Chondrocyte (in vitro differentiated cells): ENCODE data around the gene ZCCHC7. TPM values are rescaled to one million over a fixed set of nuclear protein-coding genes. Genes with fewer than 3 reads are reported as not detected.

Experiments
- DNase-seq: peaks from one replicate; pipeline ENCODE4 v3.0.0; 2021; ENCODE audit warnings: mixed read lengths, low spot score
- H3K27ac Mint-ChIP-seq: one replicate; pipeline ENCODE4 v1.8.0; 2021; ENCODE audit warnings: mild to moderate bottlenecking, moderate library complexity, mixed read lengths; ENCODE audit not compliant: unreplicated experiment
- H3K27me3 Mint-ChIP-seq: 2 replicates; pipeline ENCODE4 v1.8.0; 2021; ENCODE audit warnings: low read depth, mixed read lengths
- H3K36me3 Mint-ChIP-seq: 2 replicates; pipeline ENCODE4 v1.8.0; 2021; ENCODE audit warnings: low read depth, mixed read lengths
- H3K4me1 Mint-ChIP-seq: 2 replicates; pipeline ENCODE4 v1.8.0; 2021; ENCODE audit warnings: low read depth, mild to moderate bottlenecking, mixed read lengths
- H3K4me3 Mint-ChIP-seq: one replicate; pipeline ENCODE4 v1.8.0; 2021; ENCODE audit warnings: mild to moderate bottlenecking, moderate library complexity, mixed read lengths; ENCODE audit not compliant: unreplicated experiment
- H3K9me3 Mint-ChIP-seq: 2 replicates; pipeline ENCODE4 v1.8.0; 2021; ENCODE audit warnings: low read depth, mixed read lengths
- total RNA-seq: library from RNA; stranded (reverse); gene quantifications from 3 replicates; pipeline ENCODE4 v1.2.1, GENCODE V29; 2021
- TF ChIP-seq, protein P1 (sequence below): fragments of 200-600 bp; sonication (generic); IDR thresholded peaks from 2 replicates; pipeline ENCODE4 v1.5.0; 2021; ENCODE audit warnings: antibody characterized with exemption, mild to moderate bottlenecking, moderate library complexity

The ZCCHC7 gene
- total RNA-seq, 1 donor from 2014 or later: 22.5 TPM

DNA sequence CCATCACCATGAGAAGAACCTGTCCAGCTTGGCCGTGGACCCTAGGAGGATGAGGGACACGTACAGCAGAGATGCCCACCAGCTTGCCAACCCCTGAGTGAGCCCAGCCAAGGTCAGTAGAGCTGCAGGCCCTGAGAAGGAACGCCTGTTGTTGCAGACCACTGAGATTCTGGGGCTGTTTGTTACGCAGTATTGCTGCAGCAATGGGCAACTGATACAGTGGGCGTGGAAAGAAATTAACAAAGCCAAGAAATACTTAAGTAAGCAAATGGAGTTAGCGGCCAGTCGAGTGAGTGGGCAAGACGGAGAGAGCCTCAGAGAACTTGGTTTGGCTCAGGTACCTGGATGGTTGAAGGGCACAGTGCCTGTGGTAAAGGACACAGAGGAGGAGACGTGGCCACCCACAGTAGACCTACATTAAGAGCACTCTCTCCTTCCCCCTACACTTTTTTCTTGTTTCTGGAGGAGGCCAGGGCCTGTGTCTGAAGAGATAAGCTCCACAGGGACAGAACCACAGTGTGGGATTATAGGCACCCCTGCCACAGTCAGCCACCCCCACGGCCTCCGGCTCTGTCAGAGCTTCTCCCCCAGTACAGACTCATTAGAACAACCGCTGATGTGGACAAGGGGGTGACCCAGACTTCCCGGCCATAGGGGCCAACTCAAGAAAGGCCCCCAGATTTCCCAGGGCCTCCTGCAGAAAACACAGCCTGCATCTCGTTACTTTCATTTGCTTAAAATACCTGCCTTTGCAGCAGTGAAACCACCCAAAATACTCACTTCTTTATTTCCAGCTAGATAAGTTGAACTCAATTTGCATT is 262.0 kb downstream of the ZCCHC7 start:
- no peak for DNase-seq
- Mint-ChIP-seq H3K9me3 (peaks cover 5% of the 10 kb centered on the region), H3K4me1 (no peaks in the 10 kb centered on the region), H3K27me3 (peaks cover 7% of the 10 kb centered on the region), H3K4me3 (no peak overlapping the region), H3K36me3 (peaks cover 4% of the 10 kb centered on the region), H3K27ac (no peak overlapping the region)
- TF ChIP-seq, protein P1, sequence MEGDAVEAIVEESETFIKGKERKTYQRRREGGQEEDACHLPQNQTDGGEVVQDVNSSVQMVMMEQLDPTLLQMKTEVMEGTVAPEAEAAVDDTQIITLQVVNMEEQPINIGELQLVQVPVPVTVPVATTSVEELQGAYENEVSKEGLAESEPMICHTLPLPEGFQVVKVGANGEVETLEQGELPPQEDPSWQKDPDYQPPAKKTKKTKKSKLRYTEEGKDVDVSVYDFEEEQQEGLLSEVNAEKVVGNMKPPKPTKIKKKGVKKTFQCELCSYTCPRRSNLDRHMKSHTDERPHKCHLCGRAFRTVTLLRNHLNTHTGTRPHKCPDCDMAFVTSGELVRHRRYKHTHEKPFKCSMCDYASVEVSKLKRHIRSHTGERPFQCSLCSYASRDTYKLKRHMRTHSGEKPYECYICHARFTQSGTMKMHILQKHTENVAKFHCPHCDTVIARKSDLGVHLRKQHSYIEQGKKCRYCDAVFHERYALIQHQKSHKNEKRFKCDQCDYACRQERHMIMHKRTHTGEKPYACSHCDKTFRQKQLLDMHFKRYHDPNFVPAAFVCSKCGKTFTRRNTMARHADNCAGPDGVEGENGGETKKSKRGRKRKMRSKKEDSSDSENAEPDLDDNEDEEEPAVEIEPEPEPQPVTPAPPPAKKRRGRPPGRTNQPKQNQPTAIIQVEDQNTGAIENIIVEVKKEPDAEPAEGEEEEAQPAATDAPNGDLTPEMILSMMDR: no peak

DNA sequence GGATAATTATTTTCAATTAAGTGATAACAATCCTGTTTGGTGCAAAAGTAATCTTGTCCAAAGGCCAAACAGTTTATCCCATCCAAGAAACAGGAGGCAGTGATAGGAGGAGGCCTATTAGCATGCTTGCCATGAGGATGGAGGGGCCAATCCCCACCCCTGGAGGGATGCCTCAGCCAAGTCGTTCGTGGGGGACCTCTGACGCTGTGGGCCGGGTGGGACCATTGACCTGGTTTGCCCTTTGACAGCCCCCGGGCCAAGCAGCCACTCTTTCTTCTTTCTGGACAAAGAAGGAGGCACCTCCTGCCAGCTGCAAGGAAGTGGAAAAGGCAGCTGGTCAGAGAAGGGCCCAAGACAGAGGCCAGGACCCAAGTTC is 262.6 kb downstream of the ZCCHC7 start:
- TF ChIP-seq, protein P1: no peak
- Mint-ChIP-seq H3K4me3 (no peak overlapping the region), H3K27me3 (peaks cover 5% of the 10 kb centered on the region), H3K4me1 (no peaks in the 10 kb centered on the region), H3K36me3 (peaks cover 4% of the 10 kb centered on the region), H3K27ac (no peak overlapping the region), H3K9me3 (peaks cover 5% of the 10 kb centered on the region)
- no peak for DNase-seq

DNA sequence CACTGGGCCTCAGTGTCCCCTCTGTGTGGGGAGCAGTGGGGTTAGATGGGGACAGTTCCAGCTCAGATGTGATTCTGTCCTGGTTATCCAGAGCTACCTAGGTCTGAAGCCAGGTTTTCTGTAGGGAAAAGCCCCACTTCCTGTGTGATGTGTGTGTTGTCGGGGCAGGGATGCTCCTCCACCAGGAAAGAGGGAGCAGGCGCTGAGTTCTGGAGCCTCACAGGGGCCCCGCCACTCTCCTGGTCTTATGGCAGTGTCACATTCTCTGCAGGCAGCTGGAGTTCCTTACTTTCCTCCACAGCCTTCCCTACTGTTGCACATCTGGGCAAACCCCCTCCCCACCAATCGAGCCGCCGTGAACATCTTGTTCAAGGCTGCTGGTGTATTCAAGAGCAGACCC is 263.0 kb downstream of the ZCCHC7 start:
- peaks cover 5% of the 10 kb centered on the region for H3K9me3 Mint-ChIP-seq
- TF ChIP-seq, protein P1: no peak
- DNase-seq: no peak
- no peak overlapping the region for H3K4me3 Mint-ChIP-seq
- peaks cover 4% of the 10 kb centered on the region for H3K36me3 Mint-ChIP-seq
- H3K4me1 Mint-ChIP-seq: no peaks in the 10 kb centered on the region
- peaks cover 3% of the 10 kb centered on the region for H3K27me3 Mint-ChIP-seq
- no peak overlapping the region for H3K27ac Mint-ChIP-seq

DNA sequence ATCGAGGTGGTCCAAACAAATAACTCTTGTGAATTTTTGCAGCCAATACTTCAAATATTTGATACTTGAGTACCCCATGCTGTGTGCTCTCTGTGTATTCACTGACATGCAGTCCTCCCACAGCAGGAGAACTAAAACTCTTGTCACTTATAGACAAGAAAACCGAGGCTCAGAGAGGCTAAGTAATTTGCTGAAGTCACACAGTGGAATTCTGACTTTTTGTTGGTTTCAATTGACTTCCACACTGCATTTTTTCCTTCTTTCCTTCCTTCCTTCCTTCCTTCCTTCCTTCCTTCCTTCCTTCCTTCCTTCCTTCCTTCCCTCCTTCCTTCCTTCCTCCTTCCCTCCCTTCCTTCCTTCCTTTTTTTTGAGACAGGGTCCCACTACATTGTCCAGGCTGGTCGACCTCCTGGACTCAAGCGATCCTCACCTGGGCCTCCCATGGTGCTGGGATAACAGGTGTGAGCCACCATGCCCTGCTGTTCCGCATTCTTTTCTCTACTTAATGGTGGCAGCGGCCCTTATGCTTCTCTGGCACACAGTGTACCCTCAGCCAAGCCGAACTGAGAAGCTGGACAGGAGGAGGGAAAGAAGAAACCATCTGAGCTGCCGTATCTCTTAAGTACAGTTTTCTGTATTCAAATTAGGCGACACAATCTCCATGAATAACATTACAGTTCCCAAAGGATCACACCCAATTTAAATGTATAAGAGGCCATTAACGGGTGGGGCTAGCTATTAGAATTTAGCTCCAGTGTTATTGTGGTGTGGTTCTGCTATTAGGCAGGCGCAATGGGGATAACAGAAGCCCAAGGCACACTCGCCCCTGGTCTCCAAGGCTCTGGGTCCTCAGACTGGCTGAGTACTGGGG is 263.7 kb downstream of the ZCCHC7 start:
- no peak overlapping the region for H3K4me3 Mint-ChIP-seq
- H3K36me3 Mint-ChIP-seq: peaks cover 4% of the 10 kb centered on the region
- H3K27ac Mint-ChIP-seq: no peak overlapping the region
- TF ChIP-seq, protein P1: no peak
- DNase-seq: no peak
- H3K27me3 Mint-ChIP-seq: peaks cover 3% of the 10 kb centered on the region
- H3K4me1 Mint-ChIP-seq: no peaks in the 10 kb centered on the region
- peaks cover 5% of the 10 kb centered on the region for H3K9me3 Mint-ChIP-seq

DNA sequence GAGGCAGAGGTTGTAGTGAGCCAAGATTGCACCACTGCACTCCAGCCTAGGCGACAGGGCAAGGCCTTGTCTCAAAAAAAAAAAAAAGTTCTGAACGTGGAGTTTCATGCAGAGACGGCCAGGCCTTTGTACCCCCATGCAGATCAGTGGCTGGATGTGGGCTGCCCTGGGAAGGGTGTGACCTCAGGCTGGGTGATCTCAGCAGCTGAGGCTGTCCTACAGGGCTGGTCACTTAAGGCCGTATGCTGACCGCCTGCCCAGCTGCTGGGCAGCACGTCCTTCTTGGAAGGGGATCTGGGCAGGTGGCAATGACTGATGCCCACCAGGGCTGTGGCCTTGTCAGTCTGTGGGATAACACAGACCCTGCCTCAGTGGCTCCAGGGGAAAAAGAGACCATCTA is 264.9 kb downstream of the ZCCHC7 start:
- no peaks in the 10 kb centered on the region for H3K4me1 Mint-ChIP-seq
- peaks cover 4% of the 10 kb centered on the region for H3K36me3 Mint-ChIP-seq
- no peak overlapping the region for H3K4me3 Mint-ChIP-seq
- H3K9me3 Mint-ChIP-seq: peaks cover 5% of the 10 kb centered on the region
- no peaks in the 10 kb centered on the region for H3K27me3 Mint-ChIP-seq
- DNase-seq: no peak
- TF ChIP-seq, protein P1: no peak
- no peak overlapping the region for H3K27ac Mint-ChIP-seq
